Measurements from ENCODE around the gene POLR2J.
"Not testable (repeated sequence)": the region's sequence is repeated elsewhere in the genome, so short reads cannot be mapped to it uniquely, and the experiment has no call there.

POLR2J gene

GRCh38 chr7:102455596-102455995, 23.1 kb downstream of the POLR2J start:
- TF ChIP-seq CTCF (IDR thresholded peaks at IDR 0.05; ENCODE audit: extremely low read depth, missing control alignments): no peak
- no peak for DNase-seq (ENCODE audit: low spot score)

- DNase-seq (ENCODE audit: low spot score): not testable (repeated sequence)
Measured at GRCh38 chr7:102454932-102455331, 23.8 kb downstream of the POLR2J start.

- no peak for DNase-seq (ENCODE audit: low spot score)
- no peak for TF ChIP-seq CTCF (IDR thresholded peaks at IDR 0.05; ENCODE audit: extremely low read depth, missing control alignments)
Measured at GRCh38 chr7:102454468-102454867, 24.3 kb downstream of the POLR2J start.

DNA sequence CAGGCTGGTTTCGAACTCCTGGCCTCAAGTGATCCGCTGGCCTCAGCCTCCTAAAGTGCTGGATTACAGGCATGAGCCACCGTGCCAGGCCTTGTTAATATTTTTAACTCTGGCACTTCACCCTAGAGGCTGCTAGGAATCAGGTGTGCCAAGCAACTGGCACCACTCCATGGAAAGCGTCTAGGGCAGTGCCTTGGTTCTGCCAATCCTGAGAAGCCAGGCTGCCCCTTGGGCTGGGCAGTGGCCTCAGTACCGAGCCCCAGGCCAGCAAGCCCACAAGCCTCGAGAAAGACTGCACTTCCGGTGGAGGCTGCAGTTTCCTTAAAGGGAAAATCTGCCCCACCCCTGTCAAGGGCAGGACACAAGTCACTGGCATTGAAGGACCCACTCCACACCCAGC, 25.4 kb downstream of the POLR2J start:
- no peak for DNase-seq (ENCODE audit: low spot score)
- TF ChIP-seq CTCF (IDR thresholded peaks at IDR 0.05; ENCODE audit: extremely low read depth, missing control alignments): no peak

DNA sequence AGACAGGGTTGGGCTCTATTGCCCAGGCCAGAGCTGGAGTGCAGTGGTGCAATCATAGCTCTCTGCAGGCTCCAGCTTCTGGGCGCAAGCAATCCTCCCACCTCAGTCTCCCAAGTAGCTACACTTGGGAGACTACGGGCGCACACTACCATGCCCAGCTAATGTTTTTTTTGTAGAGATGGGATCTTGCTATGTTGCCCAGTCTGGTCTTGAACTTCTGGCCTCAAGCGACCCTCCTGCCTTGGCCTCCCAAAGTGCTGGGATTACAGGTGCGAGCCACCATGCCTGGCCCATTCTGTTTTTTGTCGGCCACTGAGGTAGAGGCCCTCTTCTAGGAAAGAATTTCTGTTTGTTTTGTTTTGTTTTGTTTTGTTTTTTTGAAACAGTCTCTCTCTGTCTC, 26.3 kb downstream of the POLR2J start:
- no peak for TF ChIP-seq CTCF (IDR thresholded peaks at IDR 0.05; ENCODE audit: extremely low read depth, missing control alignments)

DNA sequence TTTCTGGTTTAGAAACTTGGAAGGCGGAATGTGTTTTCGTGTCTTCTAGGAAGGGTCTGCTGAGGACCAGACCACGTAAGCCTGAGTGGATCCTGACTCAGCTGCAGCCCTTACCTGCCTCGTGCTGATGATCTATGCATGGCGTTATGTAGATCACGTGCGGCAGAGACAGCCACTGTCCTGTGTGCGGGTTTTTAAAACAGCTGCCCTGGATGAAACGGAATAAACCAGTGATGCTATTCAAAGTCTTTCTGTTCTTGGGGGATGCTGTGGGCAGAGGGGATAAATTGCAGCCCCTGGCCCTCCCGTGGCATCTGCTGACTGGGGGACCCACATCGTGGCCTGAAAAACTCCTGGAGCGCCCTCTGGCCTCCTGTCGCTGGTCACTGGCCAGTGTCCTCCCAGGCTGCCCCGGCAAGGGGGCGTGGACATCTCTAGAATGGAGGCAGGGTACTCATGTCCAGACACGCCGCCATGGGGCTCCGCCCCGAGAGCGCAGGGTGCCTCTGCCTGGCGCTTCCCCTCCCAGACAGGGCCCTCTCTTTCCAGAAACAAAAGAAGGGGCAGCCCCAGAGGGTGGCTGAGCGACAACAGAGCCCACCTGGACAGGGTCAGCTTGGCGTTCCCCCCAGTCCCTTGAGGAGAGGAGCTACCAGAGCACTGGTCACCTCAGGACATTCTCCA, 27.2 kb downstream of the POLR2J start:
- no peak for TF ChIP-seq CTCF (IDR thresholded peaks at IDR 0.05; ENCODE audit: extremely low read depth, missing control alignments)
- DNase-seq (ENCODE audit: low spot score): no peak

More for the DNA sequence above, 26.3 kb downstream of the POLR2J start:
- DNase-seq (ENCODE audit: low spot score): no peak

DNA sequence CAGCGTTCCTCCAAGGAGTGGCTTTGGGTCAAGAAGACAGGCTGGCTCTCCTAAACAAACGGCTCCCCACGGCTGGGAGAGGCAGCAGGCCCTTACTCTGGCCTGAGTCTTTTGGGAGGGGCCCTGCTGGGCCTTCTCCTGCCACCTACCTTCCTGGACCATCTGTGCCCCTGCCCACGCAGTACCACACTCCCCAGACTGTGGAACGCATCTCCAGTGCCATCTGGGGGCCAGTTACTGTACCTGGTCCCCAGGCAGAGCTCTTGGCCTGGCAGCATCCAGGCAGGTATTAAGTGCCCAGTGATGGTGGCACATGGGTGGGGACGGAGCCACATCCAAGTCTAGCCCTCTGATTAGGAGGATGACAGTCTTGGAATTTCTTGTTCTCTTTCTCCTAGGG, 28.5 kb downstream of the POLR2J start:
- peak; percentile 63 for DNase-seq (ENCODE audit: low spot score)
- TF ChIP-seq CTCF (IDR thresholded peaks at IDR 0.05; ENCODE audit: extremely low read depth, missing control alignments): peak; percentile 4

DNA sequence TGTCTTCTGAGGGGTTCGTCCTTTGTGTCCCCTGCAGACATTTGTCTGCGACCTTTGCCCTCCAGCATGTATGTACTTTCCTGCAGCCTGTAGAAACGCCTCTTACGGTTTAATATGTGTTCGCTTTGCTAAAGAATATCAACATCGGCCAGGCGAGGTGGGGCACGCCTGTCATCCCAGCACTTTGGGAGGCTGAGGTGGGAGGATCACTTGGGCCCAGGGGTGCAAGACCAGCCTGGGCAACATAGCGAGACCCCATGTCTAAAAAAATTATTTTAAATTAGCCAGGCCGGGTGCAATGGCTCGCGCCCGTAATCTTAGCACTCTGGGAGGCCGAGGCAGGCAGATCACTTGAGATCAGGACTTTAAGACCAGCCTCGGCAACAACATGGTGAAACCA, 29.6 kb downstream of the POLR2J start:
- no peak for DNase-seq (ENCODE audit: low spot score)
- no peak for TF ChIP-seq CTCF (IDR thresholded peaks at IDR 0.05; ENCODE audit: extremely low read depth, missing control alignments)

Measured in GM20000 (cell line).